T47D (cell line): Measurements from ENCODE around the gene SYTL3.

ENCODE experiments used
- DNase-seq, 2 experiments: peaks; one replicate each; pipeline versions ENCODE4 v3.0.0 to v3.0.0-alpha.2; 2011 to 2012; ENCODE audit warnings: low read depth in 1 of 2, low spot score in 1 of 2
- JUND ChIP-seq: IDR thresholded peaks from 2 replicates; pipeline ENCODE4 v1.6.1; 2012; ENCODE audit warnings: low read depth
- in situ Hi-C: cut with HindIII; loops from 2 replicates; pipeline ENCODE4 v1.10.0; 2016; ENCODE audit warnings: low sequenced_read_pairs, low pct_unique_long_range_greater_than_20kb

Gene SYTL3

GRCh38 chr6:158770533-158771330, 120.9 kb downstream of the SYTL3 start:
- no peak for DNase-seq
- TF ChIP-seq JUND, result no peak
- in situ Hi-C loops, result no loop called here

DNA sequence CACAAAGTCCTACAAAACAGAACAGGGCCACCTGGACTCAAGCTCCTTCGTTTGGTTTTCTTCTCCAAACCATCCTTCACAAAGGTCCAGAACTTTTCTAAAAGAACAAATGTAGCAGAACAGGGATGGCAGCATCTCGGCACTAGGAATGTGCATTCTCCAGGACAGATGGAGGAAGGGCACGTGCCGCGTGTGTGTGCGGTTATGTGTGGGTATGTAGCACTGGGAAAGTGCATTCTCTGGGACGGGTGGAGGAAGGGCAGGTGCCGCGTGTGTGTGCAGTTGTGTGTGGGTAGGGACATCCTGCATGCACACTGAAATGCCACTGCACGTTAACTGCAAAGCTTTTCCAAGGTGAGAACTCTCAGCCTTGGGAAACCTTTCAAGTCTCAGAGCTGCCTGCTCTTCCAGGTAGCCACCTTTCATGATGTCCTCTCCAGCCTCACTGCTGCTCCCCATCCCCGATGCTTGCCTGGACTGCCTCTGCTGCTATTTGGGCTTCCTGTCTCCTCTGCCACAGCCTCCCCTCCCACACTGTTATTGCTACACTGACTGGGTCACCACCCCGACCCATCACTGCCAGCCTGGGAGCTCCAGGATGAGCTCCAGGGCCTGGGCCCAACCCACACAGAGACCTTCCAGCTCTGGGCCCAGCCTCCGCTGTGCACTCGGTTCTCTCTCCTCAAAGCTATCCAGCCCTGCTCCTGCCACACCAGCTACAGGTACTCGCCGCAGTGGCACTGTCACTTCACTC, 121.7 kb downstream of the SYTL3 start:
- in situ Hi-C loops, result no loop called here
- no peak for DNase-seq
- TF ChIP-seq JUND, result no peak

DNA sequence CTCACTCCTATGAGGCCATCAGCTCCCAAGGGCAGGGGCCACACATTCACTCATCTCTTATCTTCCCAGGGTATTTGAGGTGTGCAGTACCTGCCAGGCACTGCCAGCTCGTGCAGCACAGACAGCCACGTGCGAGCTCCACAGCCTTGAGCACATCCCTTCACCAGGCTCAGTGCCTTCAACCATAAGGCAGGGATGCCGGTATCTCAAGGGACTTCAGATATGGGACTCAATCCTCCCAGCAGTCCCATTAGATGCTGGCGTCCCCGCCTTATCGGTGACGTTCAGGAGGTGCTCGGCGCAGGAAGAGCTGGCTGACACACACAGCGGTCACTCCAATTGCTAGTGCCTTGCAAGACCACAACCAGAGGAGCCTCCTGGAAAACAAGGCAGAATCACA, 122.3 kb downstream of the SYTL3 start:
- in situ Hi-C loops, result no loop called here
- DNase-seq, result no peak
- TF ChIP-seq JUND, result no peak

GRCh38 chr6:158772851-158773371, 123.1 kb downstream of the SYTL3 start:
- TF ChIP-seq JUND, result no peak
- DNase-seq, result no peak
- in situ Hi-C loops, result no loop called here

- in situ Hi-C loops, result no loop called here
- no peak for DNase-seq
- no peak for TF ChIP-seq JUND
Observed at GRCh38 chr6:158773581-158774449, 124.0 kb downstream of the SYTL3 start.

DNA sequence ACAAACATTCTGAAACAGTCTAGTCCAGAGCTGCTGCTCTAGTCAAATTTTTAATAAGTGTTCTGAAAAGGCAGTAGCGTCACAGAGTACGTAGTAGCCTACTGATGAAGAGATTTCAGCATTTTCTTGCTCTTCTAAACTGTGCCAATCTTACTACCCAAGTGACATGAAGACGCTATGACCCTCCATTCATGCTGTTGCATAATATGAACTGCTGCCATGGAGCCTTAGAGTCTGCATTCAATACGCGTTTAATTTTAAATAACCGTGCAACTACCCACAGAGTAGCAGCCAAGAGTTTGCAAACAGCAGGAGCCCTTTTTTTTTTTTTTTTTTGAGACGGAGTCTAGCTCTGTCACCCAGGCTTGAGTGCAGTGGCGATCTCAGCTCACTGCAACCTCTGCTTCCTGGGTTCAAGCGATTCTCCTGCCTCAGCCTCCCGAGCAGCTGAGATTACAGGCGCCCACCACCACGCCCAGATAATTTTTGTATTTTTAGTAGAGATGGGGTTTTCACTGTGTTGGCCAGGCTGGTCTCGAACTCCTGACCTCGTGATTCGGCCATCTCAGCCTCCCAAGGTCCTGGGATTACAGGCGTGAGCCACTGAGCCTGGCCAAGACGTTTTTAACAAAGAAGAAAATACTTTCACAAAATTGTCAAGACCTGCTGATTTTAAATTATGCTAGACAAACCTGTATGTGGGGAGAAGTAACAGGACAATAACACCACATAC, 125.0 kb downstream of the SYTL3 start:
- in situ Hi-C loops, result no loop called here
- no peak for DNase-seq
- no peak for TF ChIP-seq JUND

- no peak for TF ChIP-seq JUND
- in situ Hi-C loops, result no loop called here
- DNase-seq, result no peak
Observed at GRCh38 chr6:158775832-158776231, 126.0 kb downstream of the SYTL3 start.

- TF ChIP-seq JUND, result no peak
- DNase-seq, result no peak
- in situ Hi-C loops, result no loop called here
Observed at GRCh38 chr6:158776737-158777136, 126.9 kb downstream of the SYTL3 start.

GRCh38 chr6:158777510-158777909, 127.7 kb downstream of the SYTL3 start:
- no peak for DNase-seq
- TF ChIP-seq JUND, result no peak

DNA sequence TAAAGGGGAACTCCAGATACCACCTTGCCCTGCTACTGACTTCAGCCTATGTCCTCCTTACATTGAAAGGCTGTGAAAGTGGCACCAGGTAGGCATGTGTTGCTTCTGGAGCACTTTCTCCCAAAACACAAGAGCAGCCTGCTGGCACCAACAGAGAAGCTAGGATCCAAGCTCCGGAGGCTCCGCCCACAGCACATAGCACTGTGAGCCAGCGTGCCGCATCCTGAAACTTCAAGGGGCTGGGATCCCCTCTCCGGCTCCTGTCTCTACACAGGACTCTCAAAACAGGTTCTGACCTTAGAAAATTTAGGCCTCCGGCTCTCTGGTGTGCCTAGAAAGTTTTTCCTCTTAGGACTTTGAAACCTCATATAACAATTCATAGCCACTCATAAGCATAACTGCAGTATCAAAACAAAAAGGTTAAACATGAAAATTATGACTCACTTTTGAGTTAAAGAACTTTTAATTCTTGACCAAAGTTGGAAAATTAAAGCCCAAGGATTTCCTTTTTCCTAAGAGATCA, 128.2 kb downstream of the SYTL3 start:
- TF ChIP-seq JUND, result no peak
- in situ Hi-C loops, result no loop called here
- DNase-seq, result no peak

More at GRCh38 chr6:158777510-158777909, 127.7 kb downstream of the SYTL3 start:
- in situ Hi-C loops, result no loop called here

- DNase-seq, result peak in 1 of 2 experiments; percentile 42
- in situ Hi-C loops, result no loop called here
- no peak for TF ChIP-seq JUND
Observed at GRCh38 chr6:158780246-158780884, 130.5 kb downstream of the SYTL3 start.
